Stimulated activated CD4-positive, alpha-beta T cell treated with anti-CD3 and anti-CD28 coated beads, Interleukin-12 subunit alpha, Interleukin-12 subunit beta, amount 100 ng/mL, for 24 hours (primary cell): ENCODE results near the gene FASTKD2.
A peak's percentile ranks its signal among the peaks of the same experiment; 100 is the strongest.

ENCODE experiments used
- DNase-seq, 2 experiments: peaks; one replicate each; pipeline ENCODE4 v3.0.0-alpha.2; 2020; ENCODE audit warnings: low read depth in 2 of 2

Gene FASTKD2

GRCh38 chr2:206765242-206766056 lies at the start of gene FASTKD2, which contains the start of gene MDH1B:
TSS of gene FASTKD2 (plus strand) at chr2:206765606. CDS start at chr2:206766694, 1,088 bp downstream.
TSS of gene MDH1B (minus strand) at chr2:206765328. CDS start at chr2:206765271, 57 bp downstream.
- peak; percentile 74 to 81 for DNase-seq

GRCh38 chr2:206716623-206717022 lies 48.8 kb upstream of the FASTKD2 start:
- DNase-seq, result no peak

- DNase-seq, result no peak
Observed at GRCh38 chr2:206718296-206718695, 47.1 kb upstream of the FASTKD2 start, which contains the start of gene DYTN. TSS of gene DYTN (minus strand) at chr2:206718396. CDS start at chr2:206718279, 117 bp downstream.

GRCh38 chr2:206721256-206721920 lies 44.0 kb upstream of the FASTKD2 start:
- DNase-seq, result no peak

GRCh38 chr2:206723288-206723687 lies 42.1 kb upstream of the FASTKD2 start:
- DNase-seq, result no peak

- no peak for DNase-seq
Observed at GRCh38 chr2:206727287-206727686, 38.1 kb upstream of the FASTKD2 start.

- DNase-seq, result no peak
Observed at GRCh38 chr2:206728277-206729199, 36.9 kb upstream of the FASTKD2 start.

- DNase-seq, result no peak
Observed at GRCh38 chr2:206733341-206733740, 32.1 kb upstream of the FASTKD2 start.

GRCh38 chr2:206736935-206737334 lies 28.5 kb upstream of the FASTKD2 start:
- no peak for DNase-seq

- no peak for DNase-seq
Observed at GRCh38 chr2:206739271-206739670, 26.1 kb upstream of the FASTKD2 start.

- DNase-seq, result no peak
Observed at GRCh38 chr2:206740800-206741199, 24.6 kb upstream of the FASTKD2 start.

- DNase-seq, result no peak
Observed at GRCh38 chr2:206756816-206757215, 8.6 kb upstream of the FASTKD2 start.

GRCh38 chr2:206764673-206765241 lies 649 bp upstream of the FASTKD2 start:
- DNase-seq, result no peak

- no peak for DNase-seq
Observed at GRCh38 chr2:206766057-206766930, 888 bp downstream of the FASTKD2 start.

GRCh38 chr2:206774871-206775270 lies 9.5 kb downstream of the FASTKD2 start:
- no peak for DNase-seq

- DNase-seq, result no peak
Observed at GRCh38 chr2:206776432-206776831, 11.0 kb downstream of the FASTKD2 start.

- no peak for DNase-seq
Observed at GRCh38 chr2:206780671-206781070, 15.3 kb downstream of the FASTKD2 start.

GRCh38 chr2:206783718-206784117 lies 18.3 kb downstream of the FASTKD2 start:
- no peak for DNase-seq

- no peak for DNase-seq
Observed at GRCh38 chr2:206784559-206785353, 19.4 kb downstream of the FASTKD2 start.
